ENCODE results near the gene COP1.

Gene COP1

DNA sequence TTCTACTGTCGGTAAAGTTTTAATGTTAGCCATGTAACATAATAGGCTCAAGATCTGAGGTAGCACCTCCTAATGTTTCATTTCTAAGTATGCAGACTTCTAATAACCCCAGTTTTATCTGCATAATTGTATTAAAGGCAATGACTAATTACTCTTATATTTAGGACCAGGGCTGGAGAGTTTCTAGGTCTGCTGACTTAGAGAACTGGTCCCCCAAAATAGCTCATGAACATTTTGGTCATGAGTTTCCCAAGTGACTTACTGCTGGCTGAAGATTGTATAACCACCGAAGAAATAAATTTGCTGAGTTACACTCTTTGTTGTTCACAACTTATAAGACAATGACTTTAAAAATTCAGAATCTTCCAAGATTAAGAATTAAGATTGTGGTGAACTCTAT is 265.9 kb downstream of the COP1 start:
- no peak for DNase-seq

DNA sequence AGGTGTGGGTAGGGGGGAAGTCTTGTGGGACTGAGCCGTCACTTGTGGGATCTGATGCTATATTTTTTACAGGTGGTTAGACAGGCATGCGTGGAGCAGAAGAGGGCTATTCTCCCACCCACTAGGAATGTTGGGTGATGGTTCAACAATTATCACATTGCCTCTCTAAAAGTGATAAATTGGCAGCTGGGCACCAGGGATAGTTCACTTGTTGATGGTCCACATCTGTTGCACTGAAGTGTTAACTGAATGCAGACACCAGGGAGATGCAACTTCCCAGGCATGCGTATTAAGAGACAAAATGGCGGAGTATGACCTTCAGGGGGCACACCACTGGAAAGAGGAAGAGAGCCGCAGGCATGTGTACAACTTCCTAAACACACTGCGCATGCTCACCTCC is 270.4 kb downstream of the COP1 start:
- no peak for DNase-seq

DNA sequence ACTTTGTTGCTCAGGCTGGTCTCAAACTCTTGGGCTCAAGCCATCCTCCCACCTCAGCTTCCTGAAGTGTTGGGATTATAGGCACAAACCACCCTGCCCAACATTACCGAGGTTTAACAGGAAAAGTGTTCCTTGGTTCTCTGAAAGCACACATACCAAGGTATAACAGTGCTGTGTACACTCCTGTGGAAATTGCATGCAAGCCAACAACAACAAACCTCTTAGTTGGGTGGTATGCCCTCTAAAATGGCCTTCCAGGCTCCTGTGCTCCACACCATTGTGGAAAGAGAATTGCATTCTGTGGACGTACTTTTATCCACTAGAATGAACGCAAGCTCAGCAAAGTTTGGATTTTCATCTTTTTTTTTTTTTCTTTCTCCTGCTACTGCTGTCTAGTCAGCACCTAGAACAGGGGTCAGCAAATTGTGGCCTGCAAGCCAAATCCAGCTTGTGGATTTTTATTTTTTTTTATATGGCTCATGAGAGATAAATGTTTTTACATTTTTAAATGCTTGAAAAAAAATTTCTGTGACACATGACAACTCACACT is 271.4 kb downstream of the COP1 start:
- DNase-seq, result no peak

DNA sequence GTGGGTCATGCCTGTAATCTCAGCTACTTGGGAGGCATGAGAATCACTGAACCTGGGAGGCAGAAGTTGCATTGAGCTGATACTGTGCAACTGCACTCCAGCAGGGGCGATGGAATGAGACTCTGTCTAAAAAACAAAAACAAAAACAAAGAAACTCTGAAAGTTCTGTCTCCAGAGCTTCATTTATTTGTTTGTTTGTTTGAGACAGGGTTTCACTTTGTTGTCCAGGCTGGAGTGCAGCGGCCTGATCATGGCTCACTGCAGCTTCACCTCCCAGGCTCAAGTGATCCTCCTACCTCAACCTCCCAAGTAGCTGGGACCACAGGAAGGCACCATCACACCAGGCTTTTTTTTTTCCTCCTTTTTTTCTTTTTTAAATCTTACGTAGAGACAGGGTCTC is 271.9 kb downstream of the COP1 start:
- no peak for DNase-seq

DNA sequence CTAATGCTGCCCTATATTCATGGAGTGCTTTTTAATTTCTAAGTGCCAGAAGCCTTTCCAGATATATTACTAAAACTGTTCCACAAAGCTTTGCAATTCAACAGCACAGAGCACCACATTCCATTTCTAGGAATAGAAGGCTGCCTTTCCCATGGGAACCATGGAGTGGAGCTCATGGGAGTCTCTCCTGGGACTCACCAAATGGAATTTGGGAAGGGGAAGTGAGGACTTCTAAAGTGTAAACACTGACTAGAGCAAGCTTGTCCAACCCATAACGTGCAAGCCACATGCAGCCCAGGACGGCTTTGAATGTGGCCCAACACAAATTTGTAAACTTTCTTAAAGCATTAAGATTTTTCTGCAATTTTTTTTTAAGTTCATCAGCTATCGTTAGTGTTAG is 273.3 kb downstream of the COP1 start:
- no peak for DNase-seq

DNA sequence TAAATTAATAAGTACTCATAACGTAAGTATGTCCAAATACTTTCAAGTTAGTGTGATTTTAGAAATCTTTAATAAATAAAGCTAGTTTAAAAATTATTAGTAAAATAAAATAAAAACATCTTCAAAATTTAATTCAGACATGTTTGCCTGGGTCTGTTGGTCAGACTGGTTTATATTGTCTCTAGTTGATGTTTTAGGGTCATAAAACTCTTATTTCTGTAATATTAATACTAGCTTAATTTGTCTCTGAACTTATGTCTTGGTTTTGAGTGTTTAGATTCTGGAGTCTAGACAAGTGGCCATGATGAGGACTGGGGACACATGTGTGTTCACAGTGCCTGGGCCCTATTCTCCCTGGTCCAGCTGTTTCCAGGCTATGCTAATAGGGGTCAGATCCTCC is 279.1 kb downstream of the COP1 start:
- no peak for DNase-seq

DNA sequence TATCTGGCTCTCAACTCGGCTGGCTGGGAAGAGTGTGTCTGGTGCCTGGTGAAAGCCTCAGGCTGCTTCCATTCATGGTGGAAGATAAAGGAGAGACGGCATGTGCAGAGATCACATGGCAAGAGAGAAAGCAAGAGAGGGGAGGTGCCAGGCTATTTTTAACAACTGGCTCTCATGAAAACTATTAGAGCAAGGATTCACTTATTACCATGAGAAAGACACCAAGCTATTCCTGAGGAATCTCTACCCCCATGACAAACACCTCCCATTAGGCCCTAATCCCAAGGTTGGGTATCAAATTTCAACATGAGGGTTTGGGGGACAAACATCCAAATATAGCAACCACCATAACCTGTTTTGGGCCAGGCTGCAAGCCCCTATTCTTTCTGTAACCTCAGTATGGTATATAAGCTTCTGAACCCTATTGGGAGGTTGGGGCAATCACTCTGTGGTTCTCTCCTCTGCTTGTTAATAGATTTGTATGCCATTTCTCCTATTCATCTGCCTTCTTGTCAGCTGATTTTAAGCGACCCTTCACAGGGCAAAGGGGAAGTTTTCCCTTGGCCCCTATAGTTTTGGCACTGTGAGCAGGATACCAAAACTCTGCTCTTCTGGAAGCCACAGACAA is 284.7 kb downstream of the COP1 start:
- no peak for DNase-seq

DNA sequence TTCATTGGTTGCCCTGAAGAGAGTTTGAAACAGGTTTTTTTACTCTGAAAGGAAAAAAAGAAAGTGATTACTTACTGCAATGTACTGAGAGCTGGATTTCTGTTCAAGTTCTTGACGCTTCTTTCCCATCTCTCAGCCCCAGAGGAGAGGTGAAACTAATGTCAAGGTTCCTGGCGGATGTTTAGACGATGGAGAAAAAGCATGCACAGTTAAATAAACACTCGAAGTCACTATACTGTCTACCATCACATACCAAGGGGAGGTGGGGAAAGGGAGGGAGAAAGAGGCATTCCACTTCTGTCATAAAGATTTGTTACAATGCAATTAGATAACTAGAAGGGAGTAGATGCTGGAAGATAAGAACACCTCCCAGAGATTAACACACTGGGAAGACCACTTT is 286.7 kb downstream of the COP1 start:
- DNase-seq, result no peak

DNA sequence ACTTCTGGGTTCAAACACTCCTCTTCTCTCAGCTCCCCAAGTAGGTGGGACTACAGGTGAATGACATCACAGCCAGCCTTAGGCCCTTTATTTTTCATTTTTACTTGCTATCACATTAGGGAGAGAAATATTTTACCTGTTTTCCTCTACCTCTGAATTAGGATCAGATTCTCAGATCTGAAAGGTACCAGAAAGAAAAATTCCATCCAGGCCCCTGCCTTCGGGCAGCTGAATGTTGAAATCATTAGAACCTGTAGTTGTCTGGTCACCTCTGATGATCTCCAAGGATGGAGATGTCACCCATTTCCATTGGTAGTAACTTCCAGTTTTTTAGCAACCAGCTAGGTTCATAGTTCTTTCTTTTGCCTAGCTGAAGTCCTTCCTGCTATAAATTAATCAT is 288.1 kb downstream of the COP1 start:
- DNase-seq, result no peak

DNA sequence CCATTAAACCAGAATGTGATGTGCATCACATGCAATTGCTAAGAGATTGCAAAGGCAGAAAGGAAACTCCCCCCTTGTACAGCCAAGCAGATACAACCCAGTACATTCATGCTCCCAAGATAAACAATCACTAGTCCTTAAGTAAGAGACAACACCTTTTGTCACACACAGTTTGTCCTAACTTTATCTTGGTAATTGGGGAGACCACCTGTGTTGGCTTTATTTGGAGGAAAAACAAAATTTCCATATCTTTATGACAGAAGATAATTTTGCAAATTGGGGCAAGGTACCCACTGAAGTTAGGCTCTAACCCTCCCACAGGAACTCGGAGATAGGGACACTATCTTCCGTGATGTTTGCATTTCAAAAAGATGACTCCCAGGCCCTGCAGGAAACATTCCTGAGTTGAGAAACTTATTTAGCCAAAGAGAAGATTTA is 288.7 kb downstream of the COP1 start:
- DNase-seq, result no peak

DNA sequence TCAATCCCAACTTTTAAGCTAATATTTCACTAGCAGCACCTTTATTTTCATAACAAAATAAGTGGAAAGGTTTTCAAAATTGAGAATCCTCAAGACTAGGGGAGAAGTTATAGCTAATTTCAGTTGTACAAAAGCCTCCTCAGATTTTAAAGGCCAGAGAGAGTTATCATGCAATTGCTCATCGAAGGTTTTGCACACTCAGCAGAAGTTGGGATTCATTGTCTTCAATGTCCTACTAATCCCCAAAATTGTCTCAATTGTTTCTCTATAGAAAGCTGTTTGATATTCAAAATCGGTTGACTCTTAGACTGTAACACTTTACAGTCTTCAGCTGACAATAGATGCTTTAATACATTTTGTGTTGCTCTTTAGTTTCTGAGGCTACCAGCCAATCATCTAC is 293.0 kb downstream of the COP1 start:
- no peak for DNase-seq

DNA sequence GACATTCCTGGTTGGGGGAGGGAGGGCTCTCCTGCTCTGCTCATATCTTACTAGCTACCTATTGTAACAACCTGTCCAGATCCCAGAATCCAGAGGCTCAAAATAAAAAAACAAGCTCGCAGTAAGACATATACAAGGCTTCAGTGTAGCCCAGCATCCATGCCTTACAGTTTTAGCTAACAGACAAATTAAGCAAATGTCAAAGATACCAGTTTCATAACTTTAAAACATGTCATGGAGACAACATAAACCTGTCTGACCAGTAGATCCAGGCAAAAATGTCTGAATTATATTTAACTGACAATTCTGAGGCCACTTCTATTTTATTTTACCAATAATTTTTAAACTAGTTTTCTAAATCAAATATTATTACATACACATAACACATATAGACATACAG is 295.9 kb downstream of the COP1 start:
- no peak for DNase-seq

DNA sequence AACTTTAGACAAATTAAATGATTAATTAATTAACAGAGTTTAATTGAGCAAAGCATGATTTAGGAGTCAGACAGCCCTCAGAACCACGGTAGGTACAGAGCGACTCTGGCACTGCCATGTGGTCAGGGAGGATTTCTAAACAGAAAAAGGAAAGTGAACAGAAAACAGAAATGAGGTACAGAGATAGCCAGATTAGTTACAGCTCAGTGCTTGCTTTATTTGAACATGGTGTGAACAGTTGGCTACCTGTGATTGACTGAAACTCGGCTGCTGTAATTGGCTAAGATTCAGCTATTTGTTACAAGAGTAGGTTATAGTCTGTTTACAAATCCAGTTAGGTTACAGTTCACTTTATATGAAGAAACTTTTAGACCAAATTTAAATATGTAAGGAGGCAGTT is 300.7 kb downstream of the COP1 start:
- no peak for DNase-seq

DNA sequence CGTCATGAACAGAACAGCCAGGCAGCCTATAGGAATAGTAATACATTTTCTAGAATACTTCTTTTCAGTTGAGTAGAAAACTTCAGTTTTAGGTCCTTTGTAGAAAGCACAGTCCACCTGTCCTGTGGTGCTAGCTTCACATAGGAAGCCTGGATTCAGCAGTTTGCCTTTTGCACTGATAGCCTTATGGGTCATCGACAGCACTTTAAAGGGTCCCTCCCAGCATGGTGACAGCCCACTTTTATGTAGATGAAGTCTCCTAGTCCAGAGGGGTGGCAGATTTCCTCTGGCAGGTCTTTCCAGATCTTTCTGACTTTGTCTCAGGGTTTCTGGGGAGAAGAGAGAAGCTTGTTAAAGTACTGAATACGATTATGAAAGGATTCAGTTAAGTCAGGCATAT is 302.3 kb downstream of the COP1 start:
- no peak for DNase-seq

DNA sequence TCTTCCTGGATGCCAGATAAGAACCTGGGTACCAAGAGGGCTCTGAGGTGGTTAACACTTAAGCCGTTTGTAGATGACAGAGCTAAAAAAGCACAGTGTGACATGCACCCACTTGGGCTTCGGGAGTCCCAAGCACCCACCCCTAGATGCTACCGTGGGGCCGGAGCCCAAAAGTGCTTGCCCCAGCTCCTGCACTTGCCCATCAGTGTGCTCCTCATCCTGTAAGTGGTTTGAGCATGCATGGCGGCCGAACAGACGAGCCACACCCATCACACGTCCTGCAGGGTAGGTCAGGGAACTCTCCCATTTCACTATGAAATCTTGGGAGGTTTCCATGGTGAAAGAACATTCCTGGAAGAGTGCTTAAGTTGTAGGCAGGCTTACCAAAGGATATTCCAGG is 304.8 kb downstream of the COP1 start:
- DNase-seq, result no peak

DNA sequence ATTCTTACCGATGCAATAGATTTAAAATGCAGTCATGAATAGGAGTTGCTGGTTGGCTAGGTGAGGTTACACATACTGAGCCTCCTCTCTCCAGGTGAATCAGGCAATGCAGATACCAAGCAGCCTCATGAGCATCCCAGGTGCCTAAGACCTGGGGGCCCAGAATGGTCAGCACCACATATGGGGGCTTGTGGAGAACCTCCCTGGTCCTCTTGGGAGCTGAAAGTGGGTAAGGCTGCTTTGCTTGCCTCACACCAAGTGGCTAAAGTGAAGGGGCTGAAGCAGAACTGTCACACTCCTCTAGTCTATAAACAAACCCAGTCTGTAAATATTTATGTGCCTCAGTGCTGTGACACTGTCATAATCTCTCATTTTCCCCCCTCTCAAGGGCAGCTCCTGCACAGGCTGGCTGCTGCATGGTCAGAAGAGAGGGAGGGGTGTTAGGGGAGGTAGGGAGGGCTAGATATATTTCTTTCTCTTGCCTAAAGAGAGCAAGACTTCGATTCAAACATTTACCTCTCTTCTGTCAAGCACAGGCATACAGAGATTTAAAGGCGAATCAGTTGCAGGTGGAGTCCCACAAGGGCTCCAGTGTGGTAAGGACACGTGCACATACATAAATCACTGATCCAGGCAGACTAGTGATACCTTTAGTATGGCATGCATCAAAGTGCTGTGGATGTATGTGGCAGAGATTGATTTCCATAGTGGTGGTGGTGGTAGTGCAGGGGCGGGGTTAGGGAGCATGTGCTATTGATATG is 305.8 kb downstream of the COP1 start:
- DNase-seq, result no peak

DNA sequence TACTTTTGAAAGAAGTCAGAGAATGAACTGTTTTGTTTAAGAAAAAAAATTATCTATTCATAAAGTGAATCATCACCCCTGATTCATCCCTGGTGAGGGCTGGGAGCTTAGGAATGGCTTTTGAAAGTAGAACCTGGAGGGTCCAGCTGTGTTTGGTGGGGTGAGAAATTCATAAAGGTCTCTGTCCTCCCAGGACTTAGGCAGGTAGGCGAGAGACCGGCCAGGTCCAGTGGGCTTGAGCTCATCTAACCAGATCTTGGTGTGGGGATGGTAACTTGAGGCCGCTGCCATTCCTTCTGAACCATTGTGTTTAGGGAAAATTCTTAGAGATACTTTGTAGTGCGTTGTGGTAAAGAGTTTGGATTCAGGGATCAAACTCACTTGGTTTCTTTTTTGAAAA is 306.9 kb downstream of the COP1 start:
- DNase-seq, result no peak

DNA sequence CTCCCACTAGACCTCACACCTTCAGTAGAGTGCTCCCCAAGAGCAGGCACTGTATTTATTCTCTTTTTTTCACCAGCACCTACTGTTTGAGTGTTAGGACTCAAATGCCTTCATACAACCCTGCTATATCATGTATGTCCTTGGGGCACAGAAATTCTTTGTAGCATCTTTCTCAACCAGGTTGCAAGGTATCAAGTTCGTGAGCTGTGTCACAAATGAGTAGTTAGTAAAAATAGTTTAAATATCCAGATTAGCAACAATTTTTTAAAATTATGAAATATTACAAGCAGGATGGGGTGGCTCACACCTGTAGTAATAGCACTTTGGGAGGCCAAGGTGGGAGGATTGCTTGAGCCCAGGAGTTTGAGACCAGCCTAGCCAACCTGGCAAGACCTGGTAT is 311.1 kb downstream of the COP1 start:
- DNase-seq, result no peak
